Activated CD8-positive, alpha-beta memory T cell treated with anti-CD3 and anti-CD28 coated beads for 48 hours (primary cell): ENCODE results near the gene SETD5.

Source experiments
- DNase-seq, 3 experiments: peaks; one replicate each; pipeline ENCODE4 v3.0.0-alpha.2; 2020; ENCODE audit warnings: low read depth in 2 of 3, low spot score in 2 of 3

SETD5 gene

GRCh38 chr3:9409981-9410854, 12.8 kb downstream of the SETD5 start:
- no peak for DNase-seq

- DNase-seq, result no peak
These were observed 13.9 kb downstream of the SETD5 start for GRCh38 chr3:9411302-9411701.

DNA sequence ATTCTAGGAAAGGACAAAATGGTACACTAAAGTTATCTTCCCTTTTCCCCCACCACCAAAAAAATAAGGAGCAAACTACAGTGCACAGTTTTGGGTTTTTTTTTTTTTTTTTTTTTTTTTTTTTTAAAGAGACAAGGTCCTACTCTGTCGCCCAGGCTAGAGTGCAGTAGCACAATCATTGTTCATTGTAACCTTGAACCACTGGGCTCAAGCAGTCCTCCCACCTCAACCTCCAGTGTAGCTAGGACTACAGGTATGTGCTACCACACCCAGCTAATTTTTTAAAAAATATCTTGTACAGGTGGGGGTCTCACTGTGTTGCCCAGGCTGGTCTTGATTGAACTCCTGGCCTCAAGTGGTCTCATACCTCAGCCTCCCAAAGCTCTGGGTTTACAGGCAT, 14.9 kb downstream of the SETD5 start:
- no peak for DNase-seq

DNA sequence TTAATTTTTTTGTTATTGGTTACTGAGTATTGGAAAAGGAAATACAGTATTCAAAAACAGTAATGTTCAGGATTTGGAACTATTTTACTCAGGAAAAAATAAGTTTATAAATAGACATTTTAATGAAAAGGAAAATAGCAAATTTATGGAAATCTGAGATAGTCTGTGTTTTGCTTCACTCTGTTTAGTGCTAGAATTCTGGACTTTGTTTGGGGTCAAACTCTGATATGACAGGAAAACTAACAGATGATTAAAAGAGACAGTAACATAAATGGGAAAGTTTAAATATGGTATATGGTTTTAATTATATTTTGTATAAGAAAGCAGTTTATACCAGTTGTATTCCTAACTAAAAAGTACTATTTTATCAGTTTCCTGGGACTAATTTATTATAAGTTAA, 17.4 kb downstream of the SETD5 start:
- no peak for DNase-seq

DNA sequence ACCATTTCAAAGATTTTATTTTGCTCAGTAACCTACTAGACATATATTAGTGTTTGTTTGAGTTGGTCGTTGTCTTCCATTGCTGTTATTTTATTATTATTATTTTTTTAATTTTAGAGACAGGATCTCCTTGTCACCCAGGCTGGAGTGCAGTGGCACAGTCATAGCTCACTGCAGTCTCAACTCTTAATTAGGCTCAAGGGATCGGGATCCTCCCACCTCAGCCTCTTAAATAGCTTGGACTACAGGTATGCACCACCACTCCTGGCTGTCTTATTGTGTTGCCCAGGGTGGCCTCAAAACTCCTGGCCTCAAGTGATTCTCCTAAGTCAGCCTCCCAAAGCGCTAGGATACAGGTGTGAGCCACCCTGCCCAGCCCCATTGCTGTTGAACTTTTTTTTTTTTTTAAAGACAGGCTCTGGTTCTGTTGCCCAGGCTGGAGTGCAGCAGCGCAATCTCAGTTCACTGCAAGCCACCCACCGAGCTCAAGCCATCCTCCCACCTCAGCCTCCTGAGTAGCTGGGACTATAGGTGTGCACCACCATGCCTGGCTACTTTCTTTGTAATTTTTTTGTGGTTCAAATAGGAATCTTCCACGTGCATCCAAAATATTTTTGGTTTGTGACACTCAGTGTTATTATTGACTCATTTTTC, 18.2 kb downstream of the SETD5 start:
- DNase-seq, result no peak

GRCh38 chr3:9416139-9416780, 18.8 kb downstream of the SETD5 start:
- no peak for DNase-seq

GRCh38 chr3:9420850-9421549, 23.6 kb downstream of the SETD5 start:
- no peak for DNase-seq

GRCh38 chr3:9422712-9423424, 25.5 kb downstream of the SETD5 start:
- DNase-seq, result no peak

DNA sequence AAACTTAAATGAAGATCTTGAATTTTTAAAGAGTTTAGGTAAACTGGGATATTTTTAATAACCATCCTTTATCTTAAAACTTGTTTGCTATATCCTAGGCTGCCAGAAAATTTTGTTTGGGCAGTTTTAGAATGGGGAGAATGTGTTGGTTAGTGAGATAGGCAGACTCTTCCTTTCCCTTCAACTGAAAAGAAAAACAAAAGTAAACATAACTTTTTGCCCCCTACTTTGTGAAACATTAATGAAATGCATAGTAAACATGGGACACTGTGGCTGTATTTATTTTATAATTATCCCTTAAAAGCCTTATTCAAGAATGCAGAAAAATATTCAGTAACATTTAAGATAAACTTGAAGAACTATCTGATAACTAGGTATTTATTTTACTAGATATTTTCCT, 31.0 kb downstream of the SETD5 start:
- no peak for DNase-seq

GRCh38 chr3:9430733-9431132, 33.3 kb downstream of the SETD5 start:
- no peak for DNase-seq

DNA sequence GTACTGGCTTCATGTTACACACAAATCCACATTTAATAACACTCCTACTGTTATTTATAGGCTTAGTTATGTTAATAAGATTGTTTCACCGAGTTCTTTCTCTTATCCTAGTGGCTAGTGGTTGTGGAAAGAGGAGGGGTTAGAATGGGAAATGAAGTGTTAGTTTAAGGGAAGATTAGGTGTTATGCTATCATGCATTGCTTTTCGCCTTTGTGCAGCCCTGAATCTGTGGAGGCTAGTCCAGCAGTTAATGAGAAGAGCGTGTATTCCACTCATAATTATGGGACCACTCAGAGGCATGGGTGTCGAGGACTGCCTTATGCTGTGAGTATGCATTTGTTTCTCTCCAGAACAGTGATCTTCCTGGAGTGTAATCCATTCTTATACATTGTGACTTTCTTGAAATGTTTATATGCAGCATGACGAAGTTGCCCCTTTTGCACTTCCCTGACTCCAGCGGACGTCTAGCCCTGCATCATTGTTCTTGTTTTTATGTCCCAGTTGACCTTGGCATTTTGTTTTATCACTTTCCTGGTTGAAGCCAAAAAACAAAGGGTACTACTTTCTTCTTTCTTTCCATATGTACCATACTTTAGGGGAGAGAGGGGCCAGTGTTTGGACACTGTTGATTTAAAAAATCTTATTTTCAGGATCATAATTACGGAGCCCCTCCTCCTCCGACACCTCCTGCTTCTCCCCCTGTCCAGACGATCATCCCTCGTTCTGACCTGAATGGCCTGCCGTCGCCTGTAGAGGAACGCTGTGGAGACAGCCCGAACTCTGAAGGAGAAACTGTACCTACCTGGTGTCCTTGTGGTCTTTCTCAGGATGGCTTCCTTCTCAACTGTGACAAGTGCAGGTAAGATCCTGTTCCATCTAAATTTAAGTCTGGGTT, 36.5 kb downstream of the SETD5 start:
- no peak for DNase-seq

- DNase-seq, result no peak
These were observed 37.9 kb downstream of the SETD5 start for GRCh38 chr3:9435316-9435715.

GRCh38 chr3:9439331-9439730, 41.9 kb downstream of the SETD5 start:
- no peak for DNase-seq

GRCh38 chr3:9441501-9442221, 44.2 kb downstream of the SETD5 start:
- DNase-seq, result no peak

DNA sequence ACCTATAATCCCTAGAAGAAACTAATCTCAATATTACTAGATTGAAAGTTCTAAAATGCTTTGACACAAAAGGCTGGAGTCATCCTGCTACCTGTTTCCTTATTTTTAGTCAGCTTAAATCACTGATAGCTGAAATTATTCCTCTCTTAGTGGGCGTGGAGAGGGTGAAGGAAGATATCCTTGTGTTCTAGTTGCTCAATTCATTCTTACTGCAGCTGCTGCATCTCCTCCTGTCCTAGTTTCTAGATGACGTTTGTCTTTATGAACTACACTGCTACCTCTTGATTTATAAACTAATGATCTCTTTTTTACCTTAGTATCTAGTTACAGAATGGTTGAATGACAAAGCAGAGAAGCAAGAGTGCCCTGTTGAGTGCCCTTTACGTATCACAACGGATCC, 50.7 kb downstream of the SETD5 start:
- no peak for DNase-seq

DNA sequence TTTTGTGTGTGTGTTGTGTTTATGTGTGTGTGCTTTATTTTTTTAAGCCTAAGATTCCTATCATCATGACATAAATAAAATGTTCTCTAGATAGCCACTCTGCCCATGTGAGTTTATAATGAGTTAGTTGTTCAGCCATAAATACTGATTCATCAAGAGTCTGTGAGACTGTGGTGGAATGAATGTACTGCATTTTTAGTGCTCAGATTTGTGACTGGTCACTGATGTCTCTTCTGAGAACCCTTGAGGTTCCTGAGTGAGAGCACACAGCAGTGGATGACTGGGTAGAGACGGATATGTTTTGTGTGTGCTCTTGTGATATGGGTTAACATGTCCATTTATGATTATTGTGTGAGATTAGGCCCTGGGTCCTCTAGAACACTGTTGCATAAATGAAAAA, 51.2 kb downstream of the SETD5 start:
- no peak for DNase-seq

GRCh38 chr3:9450126-9450525, 52.7 kb downstream of the SETD5 start:
- DNase-seq, result no peak

- no peak for DNase-seq
These were observed 53.6 kb downstream of the SETD5 start for GRCh38 chr3:9450991-9451390.

DNA sequence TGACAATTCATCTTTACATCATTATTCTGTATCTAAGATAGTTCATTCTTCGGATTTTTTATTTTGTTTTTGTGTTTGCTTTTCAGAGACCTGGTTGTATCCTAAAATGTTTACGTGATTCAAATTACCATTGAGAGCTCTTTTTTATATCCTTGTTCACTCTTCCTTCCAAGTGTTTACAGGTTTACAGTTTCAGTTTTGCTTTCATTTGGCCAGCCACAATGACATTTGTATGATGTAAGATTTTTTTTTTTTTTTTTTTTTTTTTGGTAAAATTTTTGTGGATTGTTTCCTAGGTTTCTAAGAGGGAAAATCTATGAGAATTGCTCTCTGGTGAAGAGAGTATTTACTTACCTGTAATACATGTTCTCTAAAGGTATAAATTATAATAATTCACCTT, 55.0 kb downstream of the SETD5 start:
- no peak for DNase-seq
